WERI-Rb-1 (cell line): Measurements from ENCODE around the gene SCARF2.
"Not testable (repeated sequence)": the region's sequence is repeated elsewhere in the genome, so short reads cannot be mapped to it uniquely, and the experiment has no call there.

Experiments
- DNase-seq: peaks from one replicate; pipeline ENCODE4 v3.0.0-alpha.2; 2020
- H3K27ac ChIP-seq: fragments of 250-450 bp; sonication (Bioruptor Pico); 2 replicates; pipeline ENCODE4 v1.5.1; 2020; ENCODE audit warnings: mild to moderate bottlenecking, moderate library complexity
- H3K27me3 ChIP-seq: fragments of 250-450 bp; sonication (Bioruptor Pico); 2 replicates; pipeline ENCODE4 v1.5.1; 2021; ENCODE audit warnings: mild to moderate bottlenecking, low read depth, moderate library complexity; ENCODE audit not compliant: insufficient read depth, severe bottlenecking
- H3K36me3 ChIP-seq: fragments of 250-450 bp; sonication (Bioruptor Pico); 2 replicates; pipeline ENCODE4 v1.5.1; 2020; ENCODE audit warnings: mild to moderate bottlenecking, moderate library complexity
- H3K4me3 ChIP-seq: 2 replicates; pipeline ENCODE4 v1.5.1; 2011; ENCODE audit warnings: low read depth, mild to moderate bottlenecking, control low read depth, low read length
- H3K9me3 ChIP-seq: fragments of 250-450 bp; sonication (Bioruptor Pico); 2 replicates; pipeline ENCODE4 v1.5.1; 2021; ENCODE audit warnings: mild to moderate bottlenecking, moderate library complexity; ENCODE audit not compliant: severe bottlenecking
- CTCF ChIP-seq: IDR thresholded peaks from 2 replicates; pipeline ENCODE4 v1.5.1; 2011; ENCODE audit warnings: low read depth, mild to moderate bottlenecking, control low read depth, inconsistent platforms, low read length

SCARF2 gene

GRCh38 chr22:20419664-20419951 is 18.0 kb downstream of the SCARF2 start:
- no peaks in the 10 kb centered on the region for H3K9me3 ChIP-seq
- H3K27ac ChIP-seq = no peak overlapping the region
- no peak for DNase-seq
- H3K36me3 ChIP-seq = peaks cover 3% of the 10 kb centered on the region
- no peak for TF ChIP-seq CTCF
- no peak overlapping the region for H3K4me3 ChIP-seq
- H3K27me3 ChIP-seq = no peaks in the 10 kb centered on the region

DNA sequence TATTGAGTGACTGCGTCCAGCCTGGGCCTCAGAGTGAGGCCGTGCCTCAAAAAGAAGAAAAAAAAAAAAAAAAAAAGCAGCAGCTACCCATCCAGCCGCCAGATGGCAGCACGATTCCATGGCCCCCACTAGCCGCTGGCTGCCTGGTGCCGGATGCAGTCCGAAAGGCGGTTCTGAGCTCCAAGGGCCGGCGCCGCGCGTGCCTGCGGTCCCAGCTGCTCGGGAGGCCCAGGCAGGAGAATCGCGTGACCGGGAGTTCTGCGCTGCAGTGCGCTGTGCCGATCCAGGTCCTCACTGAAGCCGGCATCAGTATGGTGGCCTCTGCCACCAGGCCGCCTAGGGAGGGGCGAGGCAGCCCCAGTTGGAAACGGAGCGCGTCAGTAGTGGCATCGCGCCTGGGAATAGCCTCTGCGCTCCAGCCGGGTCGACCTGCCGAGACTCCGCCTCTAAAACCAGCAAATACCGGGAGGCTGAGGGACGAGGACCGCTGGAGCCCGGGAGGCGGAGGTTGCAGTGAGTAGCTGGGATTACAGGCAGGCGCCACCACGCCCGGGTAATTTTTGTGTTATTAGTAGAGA is 19.3 kb downstream of the SCARF2 start:
- peak; percentile 80 for DNase-seq
- Histone ChIP-seq H3K36me3 (no peaks in the 10 kb centered on the region), H3K27ac (no peak overlapping the region; the same call in 1 of the 2 replicates), H3K4me3 (peak overlapping the region; percentile 57), H3K27me3 (no peaks in the 10 kb centered on the region), H3K9me3 (no peaks in the 10 kb centered on the region)
- TF ChIP-seq CTCF = peak; percentile 87

- not testable (repeated sequence) for H3K4me3 ChIP-seq, H3K9me3 ChIP-seq, H3K27ac ChIP-seq, H3K36me3 ChIP-seq, H3K27me3 ChIP-seq, DNase-seq
Observed at GRCh38 chr22:20415699-20416098, 21.9 kb downstream of the SCARF2 start.

DNA sequence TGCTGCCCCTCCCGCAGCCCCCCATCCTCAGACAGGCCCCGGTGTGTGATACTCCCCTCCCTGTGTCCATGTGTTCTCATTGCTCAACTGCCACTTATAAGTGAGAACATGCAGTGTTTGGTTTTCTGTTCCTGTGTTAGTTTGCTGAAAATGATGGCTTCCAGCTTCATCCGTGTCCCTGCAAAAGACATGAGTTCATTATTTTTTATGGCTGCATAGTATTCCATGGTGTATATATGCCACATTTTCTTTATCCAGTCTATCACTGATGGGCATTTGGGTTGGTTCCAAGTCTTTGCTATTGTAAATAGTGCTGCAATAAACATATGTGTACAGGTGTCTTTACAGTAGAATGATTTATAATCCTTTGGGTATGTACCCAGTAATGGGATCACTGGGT is 22.4 kb downstream of the SCARF2 start:
- not testable (repeated sequence) for H3K9me3 ChIP-seq, H3K36me3 ChIP-seq, H3K4me3 ChIP-seq, H3K27me3 ChIP-seq, H3K27ac ChIP-seq, DNase-seq

DNA sequence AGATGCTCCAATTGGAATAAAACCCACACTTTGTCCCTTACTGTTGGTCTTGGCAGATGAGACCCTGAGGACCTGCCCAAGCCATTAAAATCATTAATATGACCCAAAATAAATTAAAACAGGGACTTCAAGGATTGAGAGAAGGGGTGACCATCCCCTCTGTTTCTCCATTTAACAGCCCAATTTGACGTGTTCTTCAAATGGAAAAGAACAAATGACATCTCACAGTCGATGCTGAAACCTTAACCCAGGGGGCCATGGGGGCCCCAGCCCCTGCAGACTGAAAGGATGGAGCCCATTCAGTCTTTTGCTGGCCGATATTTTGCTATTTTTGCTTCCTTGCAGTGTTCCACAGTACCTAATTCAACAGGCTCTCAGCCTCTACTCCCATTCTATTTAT is 23.2 kb downstream of the SCARF2 start:
- Histone ChIP-seq H3K4me3 (no peak overlapping the region), H3K27ac (no peak overlapping the region), H3K27me3 (no peaks in the 10 kb centered on the region), H3K9me3 (no peaks in the 10 kb centered on the region), H3K36me3 (no peaks in the 10 kb centered on the region)
- DNase-seq = no peak
- no peak for TF ChIP-seq CTCF

DNA sequence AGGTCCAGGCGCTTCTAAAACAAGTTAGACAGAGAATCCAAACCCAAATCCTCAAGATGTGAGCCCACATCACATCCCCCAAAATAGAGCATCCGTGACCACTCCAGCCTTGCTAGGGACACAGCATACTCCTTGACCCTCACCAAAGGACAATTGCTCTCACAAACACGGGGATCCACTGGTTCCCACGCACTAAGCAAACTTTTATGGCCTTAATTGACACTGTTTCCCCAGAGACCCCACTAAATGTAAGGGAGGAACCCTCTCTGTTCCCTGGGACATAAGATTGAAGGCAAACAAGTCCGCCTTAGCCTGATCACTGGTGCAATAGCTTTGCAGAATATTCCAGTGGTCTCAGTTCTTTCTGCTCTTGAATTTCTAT is 23.6 kb downstream of the SCARF2 start:
- no peak overlapping the region for H3K4me3 ChIP-seq
- H3K27me3 ChIP-seq = no peaks in the 10 kb centered on the region
- DNase-seq = no peak
- H3K27ac ChIP-seq = no peak overlapping the region
- no peaks in the 10 kb centered on the region for H3K9me3 ChIP-seq
- H3K36me3 ChIP-seq = no peaks in the 10 kb centered on the region
- no peak for TF ChIP-seq CTCF

- Histone ChIP-seq H3K27ac (no peak overlapping the region), H3K36me3 (no peaks in the 10 kb centered on the region), H3K27me3 (no peaks in the 10 kb centered on the region), H3K4me3 (no peak overlapping the region), H3K9me3 (no peaks in the 10 kb centered on the region)
- TF ChIP-seq CTCF = no peak
- no peak for DNase-seq
Observed at GRCh38 chr22:20413217-20414058, 24.2 kb downstream of the SCARF2 start.
